Prostate gland (tissue), 2 donors: ENCODE measurements around the gene IKBKG. TPM values are rescaled to one million over a fixed set of nuclear protein-coding genes. Genes with fewer than 3 reads are reported as not detected.
"Not testable (repeated sequence)": the region's sequence is repeated elsewhere in the genome, so short reads cannot be mapped to it uniquely, and the experiment has no call there.

Experiments
- DNase-seq: peaks from one replicate; pipeline ENCODE4 v3.0.0-alpha.2; 2019; ENCODE audit warnings: low spot score
- H3K27ac ChIP-seq, 2 donors: fragments of 200-600 bp; sonication (generic); 2 replicates each; pipeline ENCODE4 v1.5.1; 2017 to 2019
- H3K27me3 ChIP-seq: fragments of 200-600 bp; sonication (generic); replicated peaks from 2 replicates; pipeline ENCODE4 v1.5.1; 2019; ENCODE audit not compliant: insufficient read depth
- H3K36me3 ChIP-seq, 2 donors: fragments of 200-600 bp; sonication (generic); 1 replicate in 1 of 2; 2 replicates in 1 of 2; pipeline versions ENCODE4 v1.5.1 to v1.8.1; 2017 to 2019
- H3K4me1 ChIP-seq: fragments of 200-600 bp; sonication (generic); replicated peaks from 2 replicates; pipeline ENCODE4 v1.5.1; 2019
- H3K4me3 ChIP-seq, 2 donors: fragments of 200-600 bp; sonication (generic); 2 replicates each; pipeline ENCODE4 v1.5.1; 2017 to 2019
- H3K9me3 ChIP-seq: fragments of 200-600 bp; sonication (generic); 2 replicates; pipeline ENCODE4 v1.5.1; 2017
- POLR2A ChIP-seq: fragments of 450-650 bp; IDR thresholded peaks from one replicate; pipeline ENCODE4 v1.6.1; 2016; ENCODE audit warnings: antibody characterized with exemption, mild to moderate bottlenecking
- POLR2AphosphoS5 ChIP-seq: sonication (generic); formaldehyde crosslinking; IDR thresholded peaks from one replicate; pipeline ENCODE4 v1.6.1; 2017; ENCODE audit warnings: antibody characterized with exemption
- WGBS: methylation state at CpG from one replicate; pipeline ENCODE4 v1.1.5; 2018; 5-methylcytosine and 5-hydroxymethylcytosine counted together
- intact Hi-C: fragments of 100-400 bp; cut with DNase I; formaldehyde crosslinking; loops from one replicate; pipeline ENCODE4 v1.14.2; 2022
- small RNA-seq, 2 donors: library from RNA; depleted of rRNA; stranded (forward); fragments of <200 nt; gene quantifications; one replicate each; pipeline ENCODE3, GENCODE V24; 2016
- total RNA-seq, 2 donors: library from RNA; depleted of rRNA; stranded (reverse); fragments of >200 nt; gene quantifications; one replicate each; pipeline ENCODE4 v1.1.0, GENCODE V29; 2016
- TF ChIP-seq, protein P1 (sequence below), 4 experiments: fragments of 200-600 bp in 2 of 4; fragments of 450-650 bp in 2 of 4; sonication (generic) in 2 of 4; IDR thresholded peaks; 1 replicate in 3 of 4; 2 replicates in 1 of 4; pipeline ENCODE4 v1.5.1; 2016 to 2019; ENCODE audit warnings: antibody characterized with exemption in 4 of 4, mild to moderate bottlenecking in 2 of 4, moderate library complexity in 2 of 4

Gene IKBKG
- total RNA-seq, 2 donors from 2014 or later: 16.4 to 31.7 TPM

DNA sequence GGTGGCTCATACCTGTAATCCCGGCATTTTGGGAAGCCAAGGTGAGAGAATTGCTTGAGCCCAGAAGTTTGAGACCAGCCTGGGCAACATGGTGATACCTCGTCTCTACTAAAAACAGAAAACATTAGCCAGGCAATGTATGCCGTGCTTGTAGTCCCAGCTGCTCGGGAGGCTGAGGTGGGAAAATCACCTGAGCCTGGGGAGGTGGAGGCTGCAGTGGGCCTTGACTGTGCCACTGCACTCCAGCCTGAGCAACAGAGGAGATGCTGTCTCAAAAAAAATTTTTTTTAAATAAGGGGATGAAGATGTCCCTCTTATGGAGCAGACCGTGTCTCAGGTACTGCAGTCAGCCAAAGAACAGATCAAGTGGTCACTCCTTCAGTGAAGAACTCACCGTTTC is 58.1 kb downstream of the IKBKG start:
- Histone ChIP-seq H3K9me3 (no peaks in the 10 kb centered on the region), H3K27ac (no peak overlapping the region), H3K27me3 (no peaks in the 10 kb centered on the region), H3K4me3 (no peak overlapping the region), H3K4me1 (no peaks in the 10 kb centered on the region), H3K36me3 (no peaks in the 10 kb centered on the region)
- TF ChIP-seq, protein P1, sequence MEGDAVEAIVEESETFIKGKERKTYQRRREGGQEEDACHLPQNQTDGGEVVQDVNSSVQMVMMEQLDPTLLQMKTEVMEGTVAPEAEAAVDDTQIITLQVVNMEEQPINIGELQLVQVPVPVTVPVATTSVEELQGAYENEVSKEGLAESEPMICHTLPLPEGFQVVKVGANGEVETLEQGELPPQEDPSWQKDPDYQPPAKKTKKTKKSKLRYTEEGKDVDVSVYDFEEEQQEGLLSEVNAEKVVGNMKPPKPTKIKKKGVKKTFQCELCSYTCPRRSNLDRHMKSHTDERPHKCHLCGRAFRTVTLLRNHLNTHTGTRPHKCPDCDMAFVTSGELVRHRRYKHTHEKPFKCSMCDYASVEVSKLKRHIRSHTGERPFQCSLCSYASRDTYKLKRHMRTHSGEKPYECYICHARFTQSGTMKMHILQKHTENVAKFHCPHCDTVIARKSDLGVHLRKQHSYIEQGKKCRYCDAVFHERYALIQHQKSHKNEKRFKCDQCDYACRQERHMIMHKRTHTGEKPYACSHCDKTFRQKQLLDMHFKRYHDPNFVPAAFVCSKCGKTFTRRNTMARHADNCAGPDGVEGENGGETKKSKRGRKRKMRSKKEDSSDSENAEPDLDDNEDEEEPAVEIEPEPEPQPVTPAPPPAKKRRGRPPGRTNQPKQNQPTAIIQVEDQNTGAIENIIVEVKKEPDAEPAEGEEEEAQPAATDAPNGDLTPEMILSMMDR (IDR thresholded peaks at IDR 0.05): no peak
- no peak for TF ChIP-seq POLR2A
- TF ChIP-seq POLR2AphosphoS5: no peak
- 80% methylated on average over 6 of the region's 6 CpGs for WGBS
- no peak for DNase-seq
- intact Hi-C loops: no loop called here

DNA sequence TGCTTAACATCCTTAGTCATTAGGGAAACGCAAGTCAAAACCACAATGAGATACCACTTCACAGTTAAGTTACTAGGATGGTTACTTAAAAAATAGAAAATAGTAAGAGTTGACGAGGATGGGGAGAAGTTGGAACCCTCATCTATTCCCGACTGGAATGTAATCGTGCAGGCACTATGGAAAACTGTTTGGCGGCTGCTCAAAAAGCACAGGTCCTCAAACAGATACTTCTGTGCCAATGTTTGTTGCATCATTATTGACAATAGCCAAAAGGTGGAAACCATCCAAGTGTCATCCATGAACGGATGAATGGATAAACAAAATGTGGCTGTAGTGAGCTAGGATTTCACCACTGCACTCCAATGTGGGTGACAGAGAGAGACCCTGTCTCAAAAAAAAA is 60.0 kb downstream of the IKBKG start:
- Histone ChIP-seq H3K4me3 (no peak overlapping the region), H3K27ac (no peak overlapping the region), H3K9me3 (no peaks in the 10 kb centered on the region), H3K27me3 (no peaks in the 10 kb centered on the region), H3K36me3 (no peaks in the 10 kb centered on the region), H3K4me1 (no peaks in the 10 kb centered on the region)
- TF ChIP-seq, protein P1 (IDR thresholded peaks at IDR 0.05): no peak
- no peak for TF ChIP-seq POLR2AphosphoS5
- TF ChIP-seq POLR2A: no peak
- 50% methylated on average over 6 of the region's 6 CpGs for WGBS
- intact Hi-C loops: no loop called here
- DNase-seq: peak; percentile 27

DNA sequence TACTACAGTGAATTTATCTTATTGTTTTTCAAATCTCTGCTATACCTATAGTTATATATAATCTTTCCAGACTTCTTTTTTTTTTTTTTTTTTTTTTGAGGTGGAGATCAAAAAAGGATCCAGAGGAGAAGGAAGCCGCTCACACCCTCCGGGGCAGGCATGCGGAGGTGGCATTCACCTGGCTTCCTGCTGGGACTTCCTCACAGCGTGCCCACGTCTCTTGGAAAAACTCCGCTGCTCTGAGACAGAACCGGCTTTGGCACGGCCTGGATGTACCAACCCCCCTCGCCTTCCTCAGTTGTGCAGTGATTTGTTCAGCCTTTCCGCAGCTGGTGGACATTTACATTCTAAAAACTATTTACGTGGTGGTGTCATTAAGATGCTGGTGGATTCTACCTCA is 60.6 kb downstream of the IKBKG start:
- H3K36me3 ChIP-seq, H3K27ac ChIP-seq, H3K4me3 ChIP-seq, DNase-seq, H3K27me3 ChIP-seq, H3K9me3 ChIP-seq, intact Hi-C loops, H3K4me1 ChIP-seq: not testable (repeated sequence)
- WGBS: 76% methylated on average over 8 of the region's 11 CpGs

DNA sequence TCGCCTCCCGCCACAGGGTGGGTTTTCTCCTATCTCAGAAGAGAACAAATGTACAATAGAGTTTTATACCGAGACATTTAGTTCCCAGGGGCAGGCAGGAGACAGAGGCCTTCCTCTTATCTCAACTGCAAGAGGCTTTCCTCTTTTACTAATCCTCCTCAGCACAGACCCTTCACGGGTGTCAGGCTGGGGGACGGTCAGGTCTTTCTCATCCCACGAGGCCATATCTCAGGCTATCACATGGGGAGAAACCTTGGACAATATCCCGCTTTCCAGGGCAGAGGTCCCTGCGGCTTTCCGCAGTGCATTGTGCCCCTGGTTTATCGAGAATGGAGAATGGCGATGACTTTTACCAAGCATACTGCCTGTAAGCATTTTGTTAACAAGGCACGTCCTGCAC is 61.4 kb downstream of the IKBKG start:
- H3K27me3 ChIP-seq, intact Hi-C loops, H3K4me1 ChIP-seq, H3K4me3 ChIP-seq, DNase-seq, H3K9me3 ChIP-seq, H3K27ac ChIP-seq, H3K36me3 ChIP-seq: not testable (repeated sequence)
- 85% methylated on average over 12 of the region's 12 CpGs for WGBS

DNA sequence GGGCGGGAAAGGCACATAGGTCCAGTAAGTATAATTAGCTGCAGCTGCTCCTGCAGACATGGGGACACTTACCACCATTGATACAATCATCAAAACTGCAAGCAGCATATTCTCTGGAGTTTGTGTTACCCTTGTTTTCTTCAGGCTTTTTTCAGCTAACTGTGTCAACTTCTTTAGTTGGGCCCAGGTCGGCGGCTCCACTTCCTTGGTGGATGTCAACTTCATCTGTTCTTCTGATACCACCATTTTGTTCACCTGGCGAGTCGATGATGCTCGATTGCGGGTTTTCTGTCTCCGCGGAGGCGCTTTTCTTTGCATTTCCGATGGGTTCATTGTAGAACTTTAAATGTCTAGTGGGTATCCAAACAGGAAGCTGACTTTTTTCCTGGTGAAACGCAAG is 63.7 kb downstream of the IKBKG start:
- H3K4me3 ChIP-seq, H3K27me3 ChIP-seq, H3K27ac ChIP-seq, H3K4me1 ChIP-seq, intact Hi-C loops, DNase-seq, H3K9me3 ChIP-seq, H3K36me3 ChIP-seq: not testable (repeated sequence)
- 94% methylated on average over 12 of the region's 12 CpGs for WGBS

DNA sequence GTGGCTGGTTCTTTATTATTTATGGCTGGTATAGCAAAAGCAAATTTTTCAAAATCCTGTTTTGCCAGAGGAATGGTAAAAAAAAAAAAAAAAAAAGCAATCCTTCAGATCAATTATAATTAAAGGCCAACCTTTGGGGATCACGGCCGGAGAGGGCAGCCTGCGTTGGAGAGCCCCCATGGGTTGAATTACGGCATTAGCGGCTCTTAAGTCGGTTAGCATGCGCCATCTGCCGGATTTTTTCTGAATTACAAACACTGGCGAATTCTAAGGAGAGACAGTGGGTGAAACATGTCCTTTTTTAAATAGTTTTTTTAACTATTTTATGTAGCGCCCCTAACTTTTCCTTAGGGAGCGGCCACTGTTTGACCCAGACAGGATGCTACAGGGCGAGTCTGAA is 66.2 kb downstream of the IKBKG start:
- DNase-seq, H3K36me3 ChIP-seq, H3K4me3 ChIP-seq, H3K27ac ChIP-seq, H3K4me1 ChIP-seq, H3K9me3 ChIP-seq, H3K27me3 ChIP-seq, intact Hi-C loops: not testable (repeated sequence)
- WGBS: 7% methylated on average over 6 of the region's 12 CpGs

Small RNA genes lying within 50 kb of the gene (small RNA-seq; reads per million reads assigned to genes)
- 0 reads per million in 2 donors for gene AC244090.1

Other genes with a start within 250 kb of the IKBKG start
- 1,000 to 10,000 TPM; 1,711 to 2,337 TPM for gene FLNA, start 173.0 kb upstream of the IKBKG start, total RNA-seq
- gene EMD, start 168.3 kb upstream of the IKBKG start, total RNA-seq: 10 to 100 TPM; 61.4 to 66.1 TPM
- gene RPL10, start 149.2 kb upstream of the IKBKG start, total RNA-seq: 1,000 to 10,000 TPM; 3,702 to 5,500 TPM
- gene DNASE1L1, start 138.4 kb upstream of the IKBKG start, total RNA-seq: 10 to 100 TPM; 36.8 to 70.7 TPM
- 10 to 100 TPM; 25.7 to 56.5 TPM for gene TAFAZZIN, start 136.1 kb upstream of the IKBKG start, total RNA-seq
- gene ATP6AP1, start 118.9 kb upstream of the IKBKG start, total RNA-seq: 100 to 1,000 TPM; 110 to 149 TPM
- 100 to 1,000 TPM in 1 of 2 donors, 10 to 100 TPM in 1; 52.9 to 148 TPM for gene GDI1, start 110.5 kb upstream of the IKBKG start, total RNA-seq
- 10 to 100 TPM; 32.9 to 35.8 TPM for gene FAM50A, start 103.5 kb upstream of the IKBKG start, total RNA-seq
- gene PLXNA3, start 89.3 kb upstream of the IKBKG start, total RNA-seq: 10 to 100 TPM; 15.7 to 21.0 TPM
- gene LAGE3, start 68.3 kb upstream of the IKBKG start, total RNA-seq: 10 to 100 TPM; 39.1 to 44.2 TPM
- gene UBL4A, start 61.0 kb upstream of the IKBKG start, total RNA-seq: 10 to 100 TPM; 31.9 to 53.7 TPM
- 10 to 100 TPM; 28.0 to 45.6 TPM for gene SLC10A3, start 57.0 kb upstream of the IKBKG start, total RNA-seq
- 10 to 100 TPM; 52.0 to 72.7 TPM for gene FAM3A, start 31.4 kb upstream of the IKBKG start, total RNA-seq
- 100 to 1,000 TPM in 1 of 2 donors, 10 to 100 TPM in 1; 27.9 to 300 TPM for gene G6PD, start 774 bp upstream of the IKBKG start, total RNA-seq
- gene CTAG1A, start 37.5 kb downstream of the IKBKG start, total RNA-seq: 10 to 100 TPM in 1 of 2 donors, not detected in 1; 11.8 TPM
- 1 to 10 TPM in 1 of 2 donors, not detected in 1; 8.7 TPM for gene CTAG1B, start 71.7 kb downstream of the IKBKG start, total RNA-seq
- 10 to 100 TPM in 1 of 2 donors, not detected in 1; 15.4 TPM for gene CTAG2, start 106.0 kb downstream of the IKBKG start, total RNA-seq
- gene GAB3, start 203.5 kb downstream of the IKBKG start, total RNA-seq: 10 to 100 TPM in 1 of 2 donors, 1 to 10 TPM in 1; 1.5 to 12.8 TPM
- gene DKC1, start 215.2 kb downstream of the IKBKG start, total RNA-seq: 10 to 100 TPM; 22.6 to 58.2 TPM